ENCODE measurements around the gene ATG4B. TPM values are rescaled to one million over a fixed set of nuclear protein-coding genes. Genes with fewer than 3 reads are reported as not detected.
A peak's percentile ranks its signal among the peaks of the same experiment; 100 is the strongest.

The ATG4B gene
- total and polyA plus RNA-seq, 2 experiments from 2014 or later = 65.3 to 85.5 TPM

- Histone ChIP-seq H2AFZ (peak overlapping the region; percentile 82), H3K27me3 (replicated peaks; ENCODE audit: insufficient read depth) (no peaks in the 10 kb centered on the region), H3K4me1 (ENCODE audit: insufficient read depth) (peaks cover 4% of the 10 kb centered on the region; the same call in 1 of the 2 replicates), H3K27ac (peak overlapping the region; percentile 81), H4K20me1 (ENCODE audit: insufficient read depth) (no peaks in the 10 kb centered on the region), H3K4me3 (peak overlapping the region; percentile 88), H3K9me3 (ENCODE audit: low read depth) (no peaks in the 10 kb centered on the region), H3F3A (ENCODE audit: insufficient read depth) (0 out of 2 replicates have a peak, but pooled peaks cover 4% of the 10 kb centered on the region), H3K79me2 (ENCODE audit: insufficient read depth) (peaks cover 25% of the 10 kb centered on the region), H3K9ac (peak overlapping the region; percentile 87), H3K36me3 (ENCODE audit: low read depth) (peaks cover 16% of the 10 kb centered on the region), H3K4me2 (ENCODE audit: unreplicated experiment) (peak overlapping the region; percentile 94), H3K9me2 (ENCODE audit: insufficient read depth) (no peaks in the 10 kb centered on the region)
- WGBS, 2 experiments (ENCODE audit: low coverage in 1 of 2, low lambda C conversion rate in 2 of 2, missing lambda C conversion rate in 2 of 2) = 1 to 2% methylated on average over 42 to 75 of the region's 98 CpGs
- DNase-seq = peak; percentile 88
- TF ChIP-seq EZH2phosphoT487 (IDR thresholded peaks at IDR 0.05; ENCODE audit: insufficient read depth, low read depth) (no peak), EZH2 (IDR thresholded peaks at IDR 0.05; ENCODE audit: insufficient read depth, poor library complexity, severe bottlenecking) (no peak)
- in situ Hi-C loops (cut with MboI) = no loop called here
Measured at GRCh38 chr2:241702155-241703031, 64.9 kb downstream of the ATG4B start.

- TF ChIP-seq EZH2 (IDR thresholded peaks at IDR 0.05; ENCODE audit: insufficient read depth, poor library complexity, severe bottlenecking) (no peak), EZH2phosphoT487 (IDR thresholded peaks at IDR 0.05; ENCODE audit: insufficient read depth, low read depth) (no peak)
- Histone ChIP-seq H3K27ac (peak overlapping the region; percentile 48), H3K27me3 (replicated peaks; ENCODE audit: insufficient read depth) (no peaks in the 10 kb centered on the region), H3K36me3 (ENCODE audit: low read depth) (peaks cover 20% of the 10 kb centered on the region), H3K4me1 (ENCODE audit: insufficient read depth) (no peaks in the 10 kb centered on the region), H3F3A (ENCODE audit: insufficient read depth) (0 out of 2 replicates have a peak, but pooled peaks cover 4% of the 10 kb centered on the region), H3K9me3 (ENCODE audit: low read depth) (no peaks in the 10 kb centered on the region), H3K4me2 (ENCODE audit: unreplicated experiment) (peak overlapping the region; percentile 94), H3K9me2 (ENCODE audit: insufficient read depth) (no peaks in the 10 kb centered on the region), H3K9ac (peak overlapping the region; percentile 83), H2AFZ (peak overlapping the region; percentile 82), H4K20me1 (ENCODE audit: insufficient read depth) (no peaks in the 10 kb centered on the region), H3K79me2 (ENCODE audit: insufficient read depth) (peaks cover 25% of the 10 kb centered on the region), H3K4me3 (peak overlapping the region; percentile 88)
- peak; percentile 56 for DNase-seq
- in situ Hi-C loops (cut with MboI) = no loop called here
- WGBS, 2 experiments (ENCODE audit: low coverage in 1 of 2, low lambda C conversion rate in 2 of 2, missing lambda C conversion rate in 2 of 2) = 43 to 47% methylated on average over 10 to 11 of the region's 11 CpGs
Measured at GRCh38 chr2:241703032-241703604, 65.6 kb downstream of the ATG4B start.

- Histone ChIP-seq H4K20me1 (ENCODE audit: insufficient read depth) (no peaks in the 10 kb centered on the region), H3K9ac (no peak overlapping the region), H3K79me2 (ENCODE audit: insufficient read depth) (peaks cover 25% of the 10 kb centered on the region), H3K4me2 (ENCODE audit: unreplicated experiment) (no peak overlapping the region), H3K27ac (no peak overlapping the region), H3K9me2 (ENCODE audit: insufficient read depth) (no peaks in the 10 kb centered on the region), H3K27me3 (replicated peaks; ENCODE audit: insufficient read depth) (no peaks in the 10 kb centered on the region), H3K4me1 (ENCODE audit: insufficient read depth) (no peaks in the 10 kb centered on the region), H2AFZ (no peak overlapping the region), H3K36me3 (ENCODE audit: low read depth) (peaks cover 28% of the 10 kb centered on the region), H3K9me3 (ENCODE audit: low read depth) (no peaks in the 10 kb centered on the region), H3K4me3 (no peak overlapping the region), H3F3A (ENCODE audit: insufficient read depth) (no peaks in the 10 kb centered on the region)
- no peak for DNase-seq
- no peak for TF ChIP-seq EZH2phosphoT487 (IDR thresholded peaks at IDR 0.05; ENCODE audit: insufficient read depth, low read depth)
- in situ Hi-C loops (cut with MboI) = no loop called here
- WGBS, 2 experiments (ENCODE audit: low coverage in 1 of 2, low lambda C conversion rate in 2 of 2, missing lambda C conversion rate in 2 of 2) = 96 to 97% methylated on average over 6 of the region's 6 CpGs
Measured at GRCh38 chr2:241706537-241706936, 69.0 kb downstream of the ATG4B start.

GRCh38 chr2:241708879-241709278 is 71.4 kb downstream of the ATG4B start:
- Histone ChIP-seq H3K27ac (no peak overlapping the region), H4K20me1 (ENCODE audit: insufficient read depth) (no peaks in the 10 kb centered on the region), H2AFZ (no peak overlapping the region), H3K9me2 (ENCODE audit: insufficient read depth) (no peaks in the 10 kb centered on the region), H3K79me2 (ENCODE audit: insufficient read depth) (peaks cover 11% of the 10 kb centered on the region), H3K4me3 (no peak overlapping the region), H3K27me3 (replicated peaks; ENCODE audit: insufficient read depth) (no peaks in the 10 kb centered on the region), H3K36me3 (ENCODE audit: low read depth) (peaks cover 42% of the 10 kb centered on the region), H3K9me3 (ENCODE audit: low read depth) (no peaks in the 10 kb centered on the region), H3K4me2 (ENCODE audit: unreplicated experiment) (no peak overlapping the region), H3K9ac (no peak overlapping the region), H3K4me1 (ENCODE audit: insufficient read depth) (no peaks in the 10 kb centered on the region), H3F3A (ENCODE audit: insufficient read depth) (no peaks in the 10 kb centered on the region)
- in situ Hi-C loops (cut with MboI) = no loop called here
- no peak for TF ChIP-seq EZH2 (IDR thresholded peaks at IDR 0.05; ENCODE audit: insufficient read depth, poor library complexity, severe bottlenecking)
- no peak for TF ChIP-seq EZH2phosphoT487 (IDR thresholded peaks at IDR 0.05; ENCODE audit: insufficient read depth, low read depth)
- WGBS, 2 experiments (ENCODE audit: low coverage in 1 of 2, low lambda C conversion rate in 2 of 2, missing lambda C conversion rate in 2 of 2) = 86 to 88% methylated on average over 10 of the region's 10 CpGs
- DNase-seq = no peak
